A673 (cell line): Measurements from ENCODE around the gene XIRP1. TPM values are rescaled to one million over a fixed set of nuclear protein-coding genes. Genes with fewer than 3 reads are reported as not detected.

Experiments
- BruUV-seq: library from RNA; stranded (reverse); fragments of 400-500 nt; replicated peaks from 2 replicates; lab custom pipeline; 2021; lab: Mats Ljungman, UMichigan
- CTCF ChIA-PET: fragments of 300-600 bp; sonication (Branson Sonifier 250); formaldehyde crosslinking; loops from one replicate; lab custom pipeline; 2022; ENCODE audit warnings: antibody characterized with exemption; lab: Charles Lee
- POLR2A ChIA-PET: fragments of 300-600 bp; sonication (Branson Sonifier 250); formaldehyde crosslinking; loops from one replicate; lab custom pipeline; 2022; ENCODE audit warnings: antibody characterized with exemption; ENCODE audit not compliant: low non-redundant PET; lab: Charles Lee
- DNase-seq: peaks from one replicate; pipeline ENCODE4 v3.0.0-alpha.2; 2015; ENCODE audit warnings: low spot score
- H3K27ac ChIP-seq: fragments of 200-600 bp; sonication (generic); 2 replicates; pipeline ENCODE4 v1.5.1; 2016; ENCODE audit warnings: mixed run types, low read depth, mild to moderate bottlenecking, mixed read lengths, antibody characterized with exemption, low read length; ENCODE audit not compliant: poor library complexity, severe bottlenecking
- H3K27me3 ChIP-seq: fragments of 200-600 bp; sonication (generic); replicated peaks from 2 replicates; pipeline ENCODE4 v1.6.1; 2017; ENCODE audit warnings: mixed run types, low read depth, mild to moderate bottlenecking, mixed read lengths, antibody characterized with exemption, low read length; ENCODE audit not compliant: insufficient read depth, poor library complexity
- H3K36me3 ChIP-seq: fragments of 200-600 bp; sonication (generic); 2 replicates; pipeline ENCODE4 v1.6.1; 2016; ENCODE audit warnings: mixed run types, mild to moderate bottlenecking, mixed read lengths, antibody characterized with exemption, low read length; ENCODE audit not compliant: insufficient read depth, poor library complexity, severe bottlenecking
- H3K4me1 ChIP-seq: fragments of 200-600 bp; sonication (generic); 2 replicates; pipeline ENCODE4 v1.6.1; 2017; ENCODE audit warnings: mixed run types, mild to moderate bottlenecking, mixed read lengths, antibody characterized with exemption, low read length; ENCODE audit not compliant: insufficient read depth, poor library complexity, severe bottlenecking
- H3K4me3 ChIP-seq: fragments of 200-600 bp; sonication (generic); 2 replicates; pipeline ENCODE4 v1.5.1; 2016; ENCODE audit warnings: low read depth, mixed run types, mild to moderate bottlenecking, mixed read lengths, low read length; ENCODE audit not compliant: poor library complexity, severe bottlenecking
- H3K9me3 ChIP-seq: fragments of 200-600 bp; sonication (generic); 2 replicates; pipeline ENCODE4 v1.6.1; 2016; ENCODE audit warnings: mixed run types, low read depth, mild to moderate bottlenecking, mixed read lengths, antibody characterized with exemption, low read length; ENCODE audit not compliant: poor library complexity, severe bottlenecking
- EZH2 ChIP-seq: fragments of 200-600 bp; sonication (generic); IDR thresholded peaks from 2 replicates; pipeline ENCODE4 v1.6.1; 2017; ENCODE audit warnings: borderline replicate concordance, low read depth, mild to moderate bottlenecking, mixed read lengths, antibody characterized with exemption, low read length; ENCODE audit not compliant: poor library complexity, severe bottlenecking
- intact Hi-C: fragments of 100-400 bp; cut with micrococcal nuclease; formaldehyde crosslinking; loops from one replicate; pipeline ENCODE4 v1.10.0; 2022; ENCODE audit not compliant: unreplicated experiment
- total RNA-seq: library from RNA; stranded (reverse); gene quantifications from 2 replicates; pipeline ENCODE4 v1.2.3, GENCODE V29; 2021
- TF ChIP-seq, protein P1 (sequence below): fragments of 300-800, 200-600 bp; sonication (generic); conservative IDR thresholded peaks from 2 replicates; pipeline ENCODE4 v1.5.1; 2017; ENCODE audit warnings: low read depth, mild to moderate bottlenecking, antibody characterized with exemption, low read length, moderate library complexity, mixed read lengths

The XIRP1 gene
- total RNA-seq, 1 experiment from 2014 or later: not detected

DNA sequence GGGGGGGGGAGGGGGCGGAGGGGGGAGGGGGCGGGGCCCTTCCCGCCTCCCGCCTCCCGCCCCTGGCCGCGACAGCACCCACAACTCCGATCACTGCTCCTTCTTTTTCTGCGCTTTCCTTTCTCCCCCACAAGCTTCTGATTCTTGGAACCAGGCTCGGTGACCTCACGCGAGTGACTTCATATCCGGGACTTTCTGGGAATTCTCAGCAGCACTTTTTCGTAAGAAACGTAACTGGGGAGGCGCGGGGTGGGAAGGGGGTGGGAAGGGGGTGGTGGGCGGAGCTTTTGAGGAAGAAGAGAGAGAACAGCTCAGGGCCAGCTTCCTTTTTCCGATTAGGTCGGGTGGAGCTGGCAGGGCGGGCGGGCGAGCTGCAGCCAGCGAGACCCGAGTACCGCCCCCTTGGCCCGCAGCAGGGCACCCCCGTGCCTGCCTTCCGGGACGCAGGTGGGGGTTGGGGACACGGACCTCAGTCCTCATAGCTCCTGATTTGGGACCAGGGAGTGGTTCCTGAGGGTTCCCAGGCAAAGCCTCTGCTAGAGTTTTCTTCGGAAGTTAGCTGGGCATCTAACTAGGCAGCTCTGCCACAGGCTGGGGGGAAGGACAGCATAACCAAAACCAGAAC is 14.6 kb downstream of the XIRP1 start:
- POLR2A ChIA-PET: no interaction called here
- peak overlapping the region; percentile 70 for H3K27ac ChIP-seq
- H3K4me1 ChIP-seq: peaks cover 11% of the 10 kb centered on the region
- BruUV-seq: no TSS peak
- CTCF ChIA-PET: interaction anchor here (0.7 to 1.2 kb wide), 2 partner anchors 12 to 26 kb away, joined by 4 to 7 read pairs; no protein-coding TSS in a partner anchor
- peak; percentile 82 for DNase-seq
- H3K36me3 ChIP-seq: no peaks in the 10 kb centered on the region
- TF ChIP-seq, protein P1, sequence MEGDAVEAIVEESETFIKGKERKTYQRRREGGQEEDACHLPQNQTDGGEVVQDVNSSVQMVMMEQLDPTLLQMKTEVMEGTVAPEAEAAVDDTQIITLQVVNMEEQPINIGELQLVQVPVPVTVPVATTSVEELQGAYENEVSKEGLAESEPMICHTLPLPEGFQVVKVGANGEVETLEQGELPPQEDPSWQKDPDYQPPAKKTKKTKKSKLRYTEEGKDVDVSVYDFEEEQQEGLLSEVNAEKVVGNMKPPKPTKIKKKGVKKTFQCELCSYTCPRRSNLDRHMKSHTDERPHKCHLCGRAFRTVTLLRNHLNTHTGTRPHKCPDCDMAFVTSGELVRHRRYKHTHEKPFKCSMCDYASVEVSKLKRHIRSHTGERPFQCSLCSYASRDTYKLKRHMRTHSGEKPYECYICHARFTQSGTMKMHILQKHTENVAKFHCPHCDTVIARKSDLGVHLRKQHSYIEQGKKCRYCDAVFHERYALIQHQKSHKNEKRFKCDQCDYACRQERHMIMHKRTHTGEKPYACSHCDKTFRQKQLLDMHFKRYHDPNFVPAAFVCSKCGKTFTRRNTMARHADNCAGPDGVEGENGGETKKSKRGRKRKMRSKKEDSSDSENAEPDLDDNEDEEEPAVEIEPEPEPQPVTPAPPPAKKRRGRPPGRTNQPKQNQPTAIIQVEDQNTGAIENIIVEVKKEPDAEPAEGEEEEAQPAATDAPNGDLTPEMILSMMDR: no peak
- no peak for TF ChIP-seq EZH2
- no peaks in the 10 kb centered on the region for H3K9me3 ChIP-seq
- intact Hi-C loops: no loop called here
- peak overlapping the region; percentile 38 for H3K4me3 ChIP-seq
- no peaks in the 10 kb centered on the region for H3K27me3 ChIP-seq

DNA sequence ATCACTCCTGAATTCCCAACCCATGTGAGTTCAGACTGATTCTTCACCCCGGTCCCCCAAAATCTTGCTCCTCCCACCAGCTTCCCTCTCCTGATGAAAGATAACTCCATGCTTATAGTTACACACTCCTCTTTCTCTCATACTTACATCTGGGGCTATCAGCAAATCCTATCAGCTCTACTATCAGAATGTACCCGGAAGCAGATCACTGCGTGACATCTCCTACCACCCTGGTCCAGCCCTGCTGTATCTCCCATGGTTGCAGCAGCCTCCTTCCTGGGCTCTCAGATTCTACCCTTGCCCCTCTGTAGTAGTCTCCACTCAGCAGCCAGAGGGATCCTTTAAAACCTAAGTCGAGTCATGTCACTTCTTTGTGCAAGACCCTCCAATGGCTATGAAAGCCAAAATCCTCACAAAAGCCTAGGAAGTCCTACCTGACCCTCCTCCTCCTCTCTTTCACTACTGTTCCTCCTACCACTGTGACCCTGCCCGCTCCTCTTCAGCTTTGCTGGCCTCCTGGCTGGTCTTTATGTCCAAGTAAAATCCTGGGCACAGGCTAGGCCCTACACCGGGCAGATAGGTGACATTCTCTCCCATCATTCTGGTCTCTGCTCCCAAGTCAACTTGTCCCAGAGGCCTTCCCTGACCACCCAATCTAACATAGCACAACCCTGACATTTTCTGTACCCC is 16.2 kb downstream of the XIRP1 start:
- no peaks in the 10 kb centered on the region for H3K9me3 ChIP-seq
- no peaks in the 10 kb centered on the region for H3K36me3 ChIP-seq
- H3K27ac ChIP-seq: no peak overlapping the region
- DNase-seq: no peak
- no TSS peak for BruUV-seq
- ChIA-PET CTCF (no interaction called here), POLR2A (no interaction called here)
- H3K4me1 ChIP-seq: peaks cover 11% of the 10 kb centered on the region
- TF ChIP-seq, protein P1: no peak
- no peak for TF ChIP-seq EZH2
- no peak overlapping the region for H3K4me3 ChIP-seq
- H3K27me3 ChIP-seq: no peaks in the 10 kb centered on the region
- intact Hi-C loops: no loop called here

DNA sequence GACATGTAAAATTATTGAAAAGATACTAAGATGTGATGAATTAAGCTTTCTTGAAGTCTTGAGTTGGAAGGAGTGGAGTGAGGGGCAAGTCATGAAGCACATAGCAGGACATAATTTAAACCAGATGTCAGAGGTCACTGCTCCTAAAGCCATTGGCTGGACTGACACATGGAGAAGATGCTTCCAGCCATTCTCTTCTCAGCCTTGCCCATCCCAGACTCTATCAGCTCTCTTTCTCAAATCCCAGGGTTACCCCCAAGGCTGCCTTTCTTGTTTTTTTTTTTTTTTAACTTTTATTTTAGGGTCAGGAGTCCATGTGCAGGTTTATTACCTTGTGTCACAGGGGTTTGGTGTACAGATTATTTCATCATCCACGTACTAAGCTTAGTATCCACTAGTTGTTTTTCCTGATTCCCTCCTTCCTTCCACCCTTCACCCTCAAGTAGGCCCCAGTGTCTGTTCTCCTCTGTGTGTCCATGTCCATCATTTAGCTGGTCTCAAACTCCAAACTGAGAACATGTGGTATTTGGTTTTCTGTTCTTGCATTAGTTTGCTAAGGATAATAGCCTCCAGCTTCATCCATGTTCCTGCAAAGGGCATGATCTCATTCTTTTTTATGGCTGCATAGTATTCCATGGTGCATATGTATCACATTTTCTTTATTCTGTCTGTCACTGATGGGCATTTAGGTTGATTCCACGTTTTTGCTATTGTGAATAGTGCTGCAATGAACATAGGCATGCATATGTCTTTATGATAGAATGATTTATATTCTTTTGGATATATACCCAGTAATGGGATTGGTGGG is 18.9 kb downstream of the XIRP1 start:
- ChIA-PET CTCF (interaction anchor here (0.6 kb wide), 1 partner anchor 118 kb away, joined by 3 read pairs; no protein-coding TSS in a partner anchor), POLR2A (no interaction called here)
- intact Hi-C loops: no loop called here
- no TSS peak for BruUV-seq
- H3K36me3 ChIP-seq: no peaks in the 10 kb centered on the region
- DNase-seq: no peak
- no peak for TF ChIP-seq EZH2
- TF ChIP-seq, protein P1: no peak
- H3K27me3 ChIP-seq: no peaks in the 10 kb centered on the region
- no peak overlapping the region for H3K4me3 ChIP-seq
- no peak overlapping the region for H3K27ac ChIP-seq
- no peaks in the 10 kb centered on the region for H3K9me3 ChIP-seq
- peaks cover 5% of the 10 kb centered on the region for H3K4me1 ChIP-seq
